Stimulated activated CD8-positive, alpha-beta memory T cell treated with anti-CD3 and anti-CD28 coated beads, Interleukin-4, amount 100 ng/mL, for 1 hour (primary cell): ENCODE results near the gene ANO2.

Experiments used
- DNase-seq, 2 donors: peaks; one replicate each; pipeline ENCODE4 v3.0.0-alpha.2; 2020; ENCODE audit warnings: low read depth in 2 of 2, low spot score in 1 of 2

Gene ANO2

DNA sequence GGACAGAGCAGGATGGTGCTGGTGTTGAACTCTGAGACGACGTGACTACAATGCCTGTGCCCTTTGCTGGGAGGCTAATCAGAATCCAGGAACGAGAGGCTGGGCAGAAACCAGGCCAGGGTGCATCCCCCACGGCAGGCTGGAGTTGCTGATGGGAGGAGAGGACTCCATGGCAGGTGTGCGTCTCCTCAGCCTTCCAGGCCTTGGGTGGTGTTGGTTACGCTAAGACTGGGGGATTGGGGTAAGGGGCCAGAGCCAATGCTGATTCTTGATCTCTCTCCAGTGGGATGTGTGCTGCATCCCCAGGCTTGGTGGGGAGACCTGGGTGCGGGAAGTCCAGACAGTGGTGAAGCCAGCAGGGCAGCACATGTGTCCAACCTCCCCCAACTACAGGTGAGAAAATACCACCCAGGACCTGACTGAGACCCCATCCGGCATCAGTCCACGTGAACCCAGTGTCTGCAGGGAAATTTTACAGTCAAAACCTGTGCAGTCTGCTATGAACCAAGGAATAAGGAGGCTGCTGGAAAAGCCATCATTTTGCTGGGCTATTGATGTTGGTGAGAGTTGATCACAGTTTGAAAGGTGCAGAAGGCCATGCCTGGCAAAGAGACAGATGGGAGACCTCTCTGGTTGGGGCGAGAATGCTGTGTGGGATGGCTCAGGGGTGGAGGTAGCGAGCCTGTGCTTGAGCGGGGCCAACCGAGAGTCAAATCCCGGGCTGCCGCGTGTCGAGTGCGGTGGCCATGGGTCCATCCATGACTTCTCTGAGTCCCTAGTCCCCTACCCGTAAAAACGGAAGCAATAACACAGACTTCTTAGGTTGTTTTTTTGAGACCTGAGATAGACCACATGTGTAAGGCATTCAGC lies 423.4 kb downstream of the ANO2 start:
- DNase-seq, result no peak

DNA sequence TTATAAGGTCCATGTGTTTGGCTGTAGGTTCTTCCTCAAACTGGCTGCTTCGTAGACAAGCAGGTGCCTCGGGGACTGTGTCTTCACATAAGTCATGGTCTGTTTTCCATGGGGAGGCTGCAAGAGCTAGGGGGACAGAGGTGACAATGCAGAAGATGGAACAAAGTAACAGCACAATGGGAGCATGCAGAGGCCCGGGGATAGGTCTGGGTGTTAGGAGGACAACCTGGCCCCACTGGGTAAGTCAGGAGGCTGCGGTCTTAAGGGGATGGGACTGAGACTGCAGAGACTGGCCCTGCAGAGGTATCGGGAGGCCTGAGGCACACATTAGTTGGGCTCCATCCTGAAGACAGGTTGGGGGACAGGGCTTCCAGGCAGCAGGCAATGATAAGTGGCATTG lies 424.2 kb downstream of the ANO2 start:
- no peak for DNase-seq

DNA sequence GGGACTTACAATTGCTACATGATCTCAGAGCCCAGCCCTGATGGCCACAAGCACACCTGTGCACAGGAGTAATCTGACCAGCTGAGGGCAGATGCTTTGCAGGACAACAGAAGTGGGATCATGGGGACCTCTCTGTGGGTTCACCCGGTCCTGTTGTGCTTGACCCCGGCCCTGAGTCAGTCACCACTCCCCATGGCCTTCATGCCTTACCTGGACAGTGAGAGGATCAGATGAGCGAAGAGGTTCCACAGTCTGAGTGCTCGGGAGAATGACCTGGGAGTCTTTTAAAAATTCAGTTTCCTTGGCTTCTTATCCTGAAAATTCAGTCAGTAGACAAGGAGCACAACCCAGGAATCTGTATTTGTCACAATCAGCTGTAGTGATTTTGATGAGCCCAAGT lies 425.0 kb downstream of the ANO2 start:
- no peak for DNase-seq

DNA sequence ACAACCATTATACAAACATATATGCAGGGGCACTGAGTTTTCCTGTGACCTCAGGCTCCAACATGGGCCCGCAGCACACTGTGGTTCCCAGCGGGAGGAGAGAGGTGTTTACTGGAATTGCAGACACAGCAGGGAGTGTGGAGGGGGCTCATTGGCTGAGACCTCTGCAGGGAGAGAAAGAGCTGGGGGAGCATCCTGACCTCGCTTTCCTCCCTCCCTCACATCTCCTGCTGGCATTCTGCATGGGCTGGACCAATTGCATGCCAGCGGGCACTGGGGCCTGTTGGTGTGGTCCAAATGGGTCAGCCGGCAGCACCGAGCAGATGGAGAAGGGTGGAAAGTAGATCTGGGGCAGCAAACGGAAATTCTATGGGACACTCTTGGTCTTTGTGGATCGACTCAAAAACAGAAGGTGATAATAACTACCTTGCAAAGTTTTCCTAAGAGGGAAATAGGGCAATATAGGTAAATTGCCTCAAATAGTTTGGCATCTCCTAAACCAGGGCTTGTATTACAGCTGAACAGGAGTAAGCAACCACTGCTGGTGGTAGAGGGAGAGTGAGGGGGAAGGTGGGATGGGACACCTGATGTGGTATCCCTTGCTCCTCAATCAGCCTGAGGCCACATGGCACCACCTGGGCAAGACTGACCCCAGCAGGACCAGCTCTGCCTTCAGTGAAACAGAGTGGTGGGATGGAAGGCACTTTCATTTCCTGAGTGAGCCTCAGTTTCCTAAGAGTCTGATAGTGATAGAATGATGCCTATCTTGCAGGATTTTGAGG lies 426.3 kb downstream of the ANO2 start:
- DNase-seq, result no peak

DNA sequence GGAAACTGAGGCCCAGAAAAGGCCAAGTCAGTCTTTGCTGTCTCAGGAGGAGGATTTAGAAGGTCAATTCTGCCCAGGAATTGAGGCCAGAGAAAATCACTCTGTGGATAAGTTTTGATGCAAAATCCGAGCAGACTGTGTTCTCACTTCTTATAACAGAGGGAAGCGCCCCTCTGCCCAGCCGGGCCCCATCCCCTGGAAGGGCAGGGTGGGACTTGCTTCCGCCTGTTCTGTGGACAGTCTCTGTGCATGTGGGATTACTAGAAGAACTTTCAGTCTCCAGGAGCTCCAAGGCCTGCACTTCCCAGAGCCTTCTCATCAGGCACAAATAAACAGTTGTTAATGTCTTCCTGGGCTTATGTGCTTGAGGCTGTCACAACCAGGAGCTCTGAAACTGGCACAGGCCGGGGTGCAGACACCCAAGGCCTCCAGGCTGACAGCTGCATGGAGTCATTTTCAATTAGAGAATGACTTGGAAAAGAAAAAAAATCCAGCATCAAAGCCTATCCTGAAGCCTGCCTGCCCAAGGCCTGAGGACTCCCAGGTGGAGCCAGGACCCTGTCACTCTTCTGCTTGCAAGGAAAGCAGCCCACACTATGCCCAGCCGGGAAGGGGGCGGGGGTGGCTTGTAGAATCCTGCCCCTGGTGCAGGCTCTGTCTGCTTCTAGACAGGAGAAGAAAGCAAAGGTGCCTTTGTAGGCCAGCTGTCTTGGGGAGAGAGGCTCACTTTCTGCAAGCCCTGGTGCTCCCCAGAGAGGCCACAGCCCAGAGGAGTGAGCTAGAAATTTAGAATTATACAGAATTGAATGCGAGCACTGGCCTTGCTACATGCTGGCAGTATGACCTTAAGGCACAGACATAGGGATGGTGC lies 428.5 kb downstream of the ANO2 start:
- no peak for DNase-seq

DNA sequence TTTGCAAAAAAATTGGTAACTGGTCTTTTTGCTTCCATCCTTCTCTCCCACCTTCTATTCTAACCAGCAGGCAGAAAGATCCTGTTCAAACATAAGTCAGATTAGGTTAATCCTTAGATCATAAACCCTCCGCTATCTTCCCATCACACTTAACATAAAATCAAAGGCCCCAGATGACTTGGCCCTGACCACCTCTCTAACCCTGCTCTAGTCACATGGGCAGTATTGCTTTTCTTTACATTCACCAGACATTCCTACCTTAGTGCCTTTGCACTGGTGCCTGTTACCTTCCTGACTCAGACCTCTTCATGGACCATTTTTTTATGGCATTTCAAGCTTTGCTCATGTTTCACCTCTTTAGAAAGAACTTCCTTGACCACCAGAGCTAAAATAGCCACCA lies 429.6 kb downstream of the ANO2 start:
- DNase-seq, result no peak

DNA sequence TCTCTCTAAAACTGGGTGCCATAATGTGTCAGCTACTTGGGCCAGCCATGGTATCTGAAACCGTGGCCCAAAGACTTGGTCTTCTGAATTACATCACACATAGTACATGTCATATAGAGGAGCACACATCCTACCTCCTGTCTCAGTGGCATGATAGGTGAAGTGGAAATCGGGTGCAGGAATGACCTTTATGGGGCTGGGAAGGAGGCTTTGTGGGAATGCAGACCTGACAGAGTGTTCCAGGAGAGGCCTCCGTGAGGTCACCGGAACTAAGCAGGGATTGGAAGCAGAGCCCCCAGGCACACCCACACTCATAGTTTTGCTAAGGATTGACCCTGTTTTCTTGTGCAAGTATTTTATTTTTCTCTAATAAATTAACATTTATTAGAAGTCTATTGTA lies 430.5 kb downstream of the ANO2 start:
- no peak for DNase-seq

DNA sequence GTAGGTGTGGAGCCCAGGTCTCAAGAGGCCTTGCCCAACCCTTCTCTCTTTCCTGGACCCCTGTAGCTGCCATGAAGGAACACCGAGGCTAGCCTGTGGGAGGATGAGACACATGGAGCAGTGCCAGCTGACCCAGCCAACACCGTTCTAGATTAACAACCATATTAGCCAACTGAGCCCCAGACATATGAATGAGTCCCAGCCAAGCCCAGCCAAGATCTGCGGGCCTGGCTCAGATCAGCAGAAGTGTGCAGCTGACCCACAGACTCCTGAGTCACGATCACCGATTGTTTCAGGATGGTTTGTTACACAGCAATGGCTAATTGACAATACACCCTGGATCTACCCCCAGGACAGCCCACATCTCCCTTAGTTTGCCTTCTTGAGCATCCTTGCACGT lies 431.0 kb downstream of the ANO2 start:
- DNase-seq, result no peak

DNA sequence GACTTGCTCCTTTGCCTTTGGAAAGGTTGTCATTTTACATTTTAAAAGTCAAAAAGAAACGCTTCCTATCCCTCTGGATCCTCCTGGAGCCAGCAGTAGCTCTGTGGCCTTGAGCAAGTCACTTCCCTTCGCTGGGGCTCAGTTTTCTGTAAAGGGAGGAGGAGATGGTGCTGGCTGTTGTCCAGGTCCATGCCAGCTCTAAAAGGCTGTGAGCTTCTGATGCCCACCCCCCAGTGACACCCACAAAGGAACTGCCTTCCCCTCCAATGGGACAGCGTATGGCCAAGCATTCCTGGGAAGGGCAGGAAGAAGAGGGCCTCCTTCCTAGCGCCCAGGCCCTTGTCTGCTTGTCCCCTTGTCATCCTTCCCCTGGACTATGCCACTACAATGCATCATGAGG lies 431.7 kb downstream of the ANO2 start:
- DNase-seq, result no peak
